Stimulated activated CD4-positive, alpha-beta T cell treated with anti-CD3 and anti-CD28 coated beads, TNF-alpha, amount 100 ng/mL, for 4 hours (primary cell): Measurements from ENCODE around the gene SLC25A15.

Source experiments
- DNase-seq, 3 experiments: peaks; one replicate each; pipeline ENCODE4 v3.0.0-alpha.2; 2020; ENCODE audit warnings: low read depth in 3 of 3

Gene SLC25A15

GRCh38 chr13:40789275-40790153, at the start of gene SLC25A15:
Gene SLC25A15, plus strand, starts transcription at chr13:40789611. Its CDS starts 3,616 bp downstream, at chr13:40793227.
- DNase-seq: peak; percentile 50 to 56 (median 51)

DNA sequence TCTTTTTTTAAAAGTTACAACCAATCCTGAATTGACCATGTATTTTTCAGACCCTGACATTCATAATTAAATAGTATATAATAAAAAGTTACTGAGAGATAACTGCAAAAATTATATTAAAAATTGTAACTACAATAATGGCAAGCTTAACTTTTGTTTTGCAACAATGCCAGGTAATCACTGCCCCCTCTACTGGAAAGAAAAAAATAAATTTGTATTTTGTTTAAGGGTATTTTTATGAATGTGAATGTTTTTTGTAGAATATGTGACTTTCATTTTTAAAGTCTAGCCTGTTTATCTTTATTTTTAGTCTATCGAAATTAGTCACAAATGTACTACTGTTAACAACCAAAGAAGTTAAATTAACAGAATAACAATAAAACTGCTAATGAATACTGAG, 40.1 kb upstream of the SLC25A15 start:
- DNase-seq: no peak

DNA sequence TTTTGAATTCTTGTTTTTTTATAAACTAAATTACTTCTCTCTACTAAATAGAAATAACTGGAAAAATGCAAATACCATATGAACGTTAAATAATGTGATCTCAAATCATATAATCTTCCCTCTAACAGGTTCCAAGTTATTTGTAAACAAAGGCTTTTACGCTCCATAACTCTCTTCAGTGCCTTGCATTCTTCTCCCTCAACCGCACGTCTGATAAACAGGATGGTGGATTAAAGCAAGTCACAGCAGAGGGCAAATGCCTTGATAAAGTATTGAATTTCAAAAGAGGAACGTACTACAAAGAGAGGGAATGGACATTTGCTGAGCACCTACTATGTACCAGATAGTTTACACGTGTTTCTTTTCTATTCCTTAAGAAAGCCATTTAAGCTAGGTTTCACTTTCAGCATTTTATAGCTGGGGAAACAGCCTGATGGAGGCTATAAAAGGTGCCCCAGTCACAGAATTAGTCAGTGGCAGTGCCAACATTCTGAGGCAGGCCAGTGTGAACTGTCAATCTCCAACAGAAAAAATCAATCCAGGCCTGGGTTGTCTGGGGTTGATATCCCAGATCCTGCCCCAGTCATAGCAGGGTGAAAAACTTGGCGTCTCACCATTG, 34.2 kb upstream of the SLC25A15 start:
- DNase-seq: no peak

- no peak for DNase-seq
Measured at GRCh38 chr13:40756042-40756441, 33.4 kb upstream of the SLC25A15 start.

GRCh38 chr13:40758811-40759210, 30.6 kb upstream of the SLC25A15 start:
- DNase-seq: no peak

DNA sequence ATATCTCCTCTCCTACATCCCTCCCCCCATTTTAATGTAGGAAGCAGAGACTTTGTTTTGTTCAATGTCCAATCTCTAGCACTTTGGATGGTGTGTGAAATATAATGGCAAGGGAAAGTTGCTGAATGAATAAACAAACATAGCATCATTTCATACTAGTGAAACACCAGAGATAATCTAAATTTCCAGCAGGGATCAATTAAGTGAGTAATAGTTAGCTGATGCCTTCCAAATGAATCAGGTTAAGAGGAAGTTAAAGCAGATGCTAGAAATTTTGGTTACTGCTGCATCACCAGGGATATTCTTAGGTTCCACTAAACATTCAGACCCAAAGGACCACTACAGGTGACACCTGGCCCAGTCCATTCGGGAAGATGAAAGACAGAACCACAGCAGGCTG, 26.6 kb upstream of the SLC25A15 start:
- DNase-seq: no peak

DNA sequence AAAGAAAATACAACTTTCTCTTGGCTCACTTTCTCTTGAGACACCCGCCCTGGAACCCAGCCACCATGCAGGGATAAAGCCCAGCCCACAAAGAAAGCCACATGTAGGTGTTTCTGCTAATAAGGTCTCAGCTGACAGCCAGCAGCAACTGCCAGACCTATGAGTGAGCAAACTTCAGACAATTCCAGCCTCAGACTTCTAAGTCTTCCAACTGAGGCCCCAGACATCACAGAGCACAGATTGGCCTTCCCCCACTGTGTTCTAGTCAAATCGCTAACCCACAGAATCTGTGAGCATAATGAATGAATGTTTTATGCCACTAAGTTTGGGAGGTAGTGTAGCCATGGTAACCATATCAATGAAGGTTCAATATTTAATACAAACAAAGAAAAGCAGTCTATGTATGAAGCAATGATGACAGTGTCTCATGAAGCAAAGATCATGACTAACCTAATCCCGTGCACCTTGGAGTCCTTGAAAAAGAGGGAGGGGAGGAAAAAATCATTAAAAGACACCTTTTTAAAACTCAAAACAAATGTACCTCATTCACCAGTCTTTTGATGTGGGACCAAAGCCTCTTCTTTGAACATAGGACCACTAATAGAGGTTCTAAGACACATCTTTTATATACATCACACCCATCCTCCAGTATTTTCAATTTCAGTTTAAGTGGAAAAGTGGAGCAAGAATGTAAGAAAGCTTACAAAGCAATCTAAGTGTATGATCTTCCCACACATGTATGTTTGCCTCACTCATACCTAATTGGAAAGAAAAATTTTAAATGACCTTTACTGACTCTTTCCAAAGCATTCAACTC, 24.6 kb upstream of the SLC25A15 start:
- DNase-seq: no peak

GRCh38 chr13:40765602-40766001, 23.8 kb upstream of the SLC25A15 start:
- no peak for DNase-seq

GRCh38 chr13:40769970-40770369, 19.4 kb upstream of the SLC25A15 start:
- no peak for DNase-seq

DNA sequence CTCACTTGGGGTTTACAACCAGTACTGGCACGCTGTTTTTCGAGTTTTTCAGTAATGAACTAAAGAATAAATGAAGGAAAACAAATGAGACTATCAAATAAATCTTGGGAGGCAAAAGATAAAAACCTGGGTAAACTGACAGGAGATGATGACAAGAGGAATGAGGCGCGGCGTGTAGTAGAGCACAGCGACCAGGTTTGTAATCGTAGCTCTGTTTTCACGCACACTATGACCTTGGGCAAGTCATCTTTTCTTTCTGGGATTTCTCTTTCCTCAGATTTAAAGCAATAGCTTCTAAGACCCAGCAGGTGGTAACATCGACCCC, 18.8 kb upstream of the SLC25A15 start:
- DNase-seq: no peak

DNA sequence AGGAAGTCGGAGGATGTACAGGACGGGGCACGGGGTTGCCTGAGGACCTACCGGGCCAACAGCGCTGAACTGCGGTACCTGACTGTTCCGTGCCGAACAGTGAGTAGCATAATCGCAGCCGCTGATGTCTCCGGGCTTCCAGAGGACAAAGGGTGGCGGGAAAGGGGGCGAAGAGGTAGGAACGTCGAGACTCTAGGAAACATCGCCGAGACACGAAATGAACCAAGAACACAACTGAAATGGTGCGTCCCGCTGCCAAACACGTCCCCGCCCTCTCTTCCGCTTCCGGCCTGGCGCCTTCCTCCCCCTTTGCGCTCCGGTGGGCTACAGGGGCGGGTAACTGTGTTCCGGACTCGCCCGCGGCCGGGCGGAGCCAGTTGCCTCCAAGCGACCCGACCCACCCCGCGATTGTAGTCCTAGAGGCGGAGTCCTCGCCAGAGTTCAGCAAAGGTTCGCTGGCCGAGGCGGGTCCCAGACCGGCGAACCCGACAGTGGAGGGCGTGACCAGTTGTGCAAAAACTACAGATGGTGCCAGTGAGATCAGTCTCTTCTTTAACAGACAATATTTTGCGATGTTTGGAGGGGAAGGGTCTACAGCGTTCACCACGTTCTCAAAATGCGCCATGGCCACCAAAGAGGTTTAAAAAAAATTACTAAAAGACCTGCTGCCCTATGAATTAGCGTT, 18.3 kb upstream of the SLC25A15 start, which contains the start of gene MRPS31:
TSS of gene MRPS31 (minus strand) at position 257 of the 685 bp plus-strand sequence. CDS start at position 203, 54 bp downstream.
- DNase-seq: peak; percentile 88 to 92 (median 89)

DNA sequence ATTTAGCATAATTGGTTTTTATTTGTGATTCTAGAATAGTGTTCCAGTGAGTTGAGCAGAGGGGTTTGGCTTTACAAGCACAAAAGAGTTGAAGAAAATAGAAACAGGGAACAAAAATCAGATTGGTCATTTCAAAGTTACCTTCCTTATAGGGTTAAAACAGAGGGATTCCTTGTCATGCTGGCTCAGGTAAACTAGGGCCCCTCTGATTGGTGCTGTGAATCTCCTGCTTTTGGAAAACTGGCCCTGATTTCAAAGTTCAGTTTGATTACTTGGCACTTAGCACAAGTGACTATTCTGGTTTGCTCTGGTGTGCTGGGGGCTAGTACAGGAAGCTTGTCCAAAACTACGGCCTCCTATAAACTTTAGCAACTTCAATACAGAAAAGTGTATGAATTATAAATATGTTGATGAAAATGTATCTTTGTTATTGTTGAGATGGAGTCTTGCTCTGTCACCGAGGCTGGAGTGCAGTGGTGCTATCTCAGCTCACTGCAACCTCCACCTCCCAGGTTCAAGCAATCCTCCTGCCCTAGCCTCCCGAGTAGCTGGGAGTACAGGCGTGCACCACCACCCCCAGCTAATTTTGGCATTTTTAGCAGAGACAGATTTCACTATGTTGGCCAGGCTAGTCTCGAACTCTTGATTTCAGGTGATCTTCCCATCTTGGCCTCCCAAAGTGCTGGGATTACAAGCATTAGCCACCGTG, 16.5 kb upstream of the SLC25A15 start:
- no peak for DNase-seq

- no peak for DNase-seq
Measured at GRCh38 chr13:40774672-40775071, 14.7 kb upstream of the SLC25A15 start.

DNA sequence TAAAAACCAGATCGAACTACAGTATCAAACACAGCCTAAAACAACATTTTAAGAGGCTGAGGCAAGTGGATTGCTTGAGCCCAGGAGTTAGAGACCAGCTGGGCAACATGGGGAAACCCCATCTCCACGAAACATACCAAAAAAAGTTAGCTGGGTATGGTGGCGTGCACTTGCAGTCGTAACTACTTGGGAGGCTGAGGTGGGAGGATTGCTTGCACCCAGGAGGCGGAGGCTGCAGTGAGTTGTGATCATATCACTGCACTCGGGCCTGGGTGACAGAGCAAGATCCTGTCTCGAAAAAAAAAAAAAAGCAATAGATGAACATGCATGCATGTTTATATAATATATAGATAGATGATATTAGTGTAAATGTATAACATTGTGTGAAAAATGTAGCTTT, 13.2 kb upstream of the SLC25A15 start:
- no peak for DNase-seq

GRCh38 chr13:40776681-40777165, 12.7 kb upstream of the SLC25A15 start:
- DNase-seq: peak in 2 of 3 experiments; percentile 36 to 49

GRCh38 chr13:40777166-40777808, 12.1 kb upstream of the SLC25A15 start:
- peak in 1 of 3 experiments; percentile 8 for DNase-seq

DNA sequence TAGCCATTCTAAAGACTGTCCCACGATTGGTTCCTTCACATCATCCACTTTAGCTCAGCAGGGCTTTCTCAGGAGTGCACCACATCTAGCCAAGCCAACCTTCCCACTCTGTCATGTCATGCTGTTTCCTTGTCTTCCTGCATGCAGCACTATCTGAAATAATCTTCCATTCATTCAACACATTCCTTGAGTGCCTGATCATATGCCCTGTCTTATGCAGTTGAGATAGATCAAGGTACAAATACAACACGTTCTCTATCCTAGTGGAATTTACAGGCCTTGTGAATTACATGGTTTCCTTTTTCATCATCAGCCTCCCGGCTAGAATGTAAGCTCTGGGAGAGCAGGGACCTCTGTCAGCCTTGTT, 11.6 kb upstream of the SLC25A15 start:
- DNase-seq: no peak

DNA sequence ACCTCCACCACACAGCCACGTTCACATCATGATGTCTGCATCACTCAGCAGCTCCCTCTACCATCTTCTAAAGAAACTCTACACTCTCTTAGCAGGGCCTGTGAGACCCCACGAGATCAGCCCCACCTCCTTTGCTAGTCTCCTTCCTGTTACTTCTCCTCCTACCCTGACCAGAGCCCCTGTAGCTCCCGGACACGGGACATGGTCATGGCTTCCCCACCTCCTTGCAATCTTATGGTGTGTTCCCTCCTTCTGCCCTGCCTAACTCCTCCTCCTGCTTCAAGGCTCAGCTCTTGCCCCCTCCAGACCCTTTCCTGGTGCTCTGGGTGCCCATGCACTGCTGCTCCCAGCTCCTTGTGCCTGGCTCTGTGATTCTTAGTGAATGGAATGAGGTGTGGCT, 10.4 kb upstream of the SLC25A15 start:
- DNase-seq: no peak

GRCh38 chr13:40779796-40780285, 9.6 kb upstream of the SLC25A15 start:
- DNase-seq: no peak

DNA sequence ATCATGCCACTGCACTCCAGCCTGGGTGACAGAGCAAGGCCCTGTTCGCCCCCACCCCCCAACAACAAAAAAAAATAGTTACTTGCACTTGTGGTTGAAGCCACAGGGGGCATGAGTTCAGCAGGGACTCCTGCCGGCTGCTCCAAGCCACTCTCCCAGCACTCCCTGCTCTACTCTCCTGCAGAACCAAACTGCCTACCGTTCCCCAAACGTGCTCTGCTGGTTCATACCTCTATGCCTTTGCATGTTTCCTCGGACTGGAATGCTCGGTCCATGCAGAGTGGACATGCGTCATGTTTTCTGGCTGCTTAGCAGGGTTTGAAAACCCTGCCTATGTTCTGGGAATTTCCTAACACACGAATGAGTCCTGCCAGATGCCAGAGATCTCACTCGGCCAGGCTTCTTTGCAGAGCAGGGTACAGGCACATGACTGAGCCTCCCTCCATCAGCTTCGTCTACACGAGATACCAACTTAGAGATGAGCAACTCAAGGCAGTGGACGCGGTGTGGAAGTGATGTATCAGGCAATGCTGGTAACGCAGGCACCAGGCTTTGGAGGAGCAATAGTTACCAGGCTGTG, 8.5 kb upstream of the SLC25A15 start:
- no peak for DNase-seq
